ENCODE results near the gene TMEM186. TPM values are rescaled to one million over a fixed set of nuclear protein-coding genes. Genes with fewer than 3 reads are reported as not detected.

The TMEM186 gene
- total RNA-seq, 4 donors from 2014 or later = 1.8 to 10.3 (median 9.7) TPM; not detected in 1

DNA sequence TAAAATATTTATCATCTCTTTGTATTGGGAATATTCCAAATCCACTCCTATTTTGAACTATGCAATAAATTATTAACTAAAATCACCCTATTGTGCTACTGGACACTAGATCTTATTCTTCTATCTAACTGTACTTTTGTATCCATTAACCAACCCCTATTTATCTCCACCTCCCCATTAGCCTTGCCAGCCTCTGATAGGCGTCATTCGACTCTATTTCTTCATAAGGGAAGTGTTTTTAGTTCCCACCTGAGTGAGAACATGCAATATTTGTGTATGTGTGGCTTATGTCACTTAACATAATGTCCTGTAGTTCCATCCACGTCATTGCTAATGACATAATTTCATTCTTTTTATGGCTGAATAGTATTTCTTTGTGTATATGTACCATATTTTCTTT is 23.9 kb downstream of the TMEM186 start:
- no peak for TF ChIP-seq POLR2AphosphoS5 (IDR thresholded peaks at IDR 0.05)
- no peak for TF ChIP-seq POLR2A (IDR thresholded peaks at IDR 0.05)
- TF ChIP-seq, protein P1, sequence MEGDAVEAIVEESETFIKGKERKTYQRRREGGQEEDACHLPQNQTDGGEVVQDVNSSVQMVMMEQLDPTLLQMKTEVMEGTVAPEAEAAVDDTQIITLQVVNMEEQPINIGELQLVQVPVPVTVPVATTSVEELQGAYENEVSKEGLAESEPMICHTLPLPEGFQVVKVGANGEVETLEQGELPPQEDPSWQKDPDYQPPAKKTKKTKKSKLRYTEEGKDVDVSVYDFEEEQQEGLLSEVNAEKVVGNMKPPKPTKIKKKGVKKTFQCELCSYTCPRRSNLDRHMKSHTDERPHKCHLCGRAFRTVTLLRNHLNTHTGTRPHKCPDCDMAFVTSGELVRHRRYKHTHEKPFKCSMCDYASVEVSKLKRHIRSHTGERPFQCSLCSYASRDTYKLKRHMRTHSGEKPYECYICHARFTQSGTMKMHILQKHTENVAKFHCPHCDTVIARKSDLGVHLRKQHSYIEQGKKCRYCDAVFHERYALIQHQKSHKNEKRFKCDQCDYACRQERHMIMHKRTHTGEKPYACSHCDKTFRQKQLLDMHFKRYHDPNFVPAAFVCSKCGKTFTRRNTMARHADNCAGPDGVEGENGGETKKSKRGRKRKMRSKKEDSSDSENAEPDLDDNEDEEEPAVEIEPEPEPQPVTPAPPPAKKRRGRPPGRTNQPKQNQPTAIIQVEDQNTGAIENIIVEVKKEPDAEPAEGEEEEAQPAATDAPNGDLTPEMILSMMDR (IDR thresholded peaks at IDR 0.05) = no peak
- TF ChIP-seq EP300 (IDR thresholded peaks at IDR 0.05; ENCODE audit: low read depth) = no peak
- no peaks in the 10 kb centered on the region for H3K4me1 ChIP-seq
- DNase-seq = no peak
- H3K9me3 ChIP-seq = no peaks in the 10 kb centered on the region
- WGBS, 2 donors (ENCODE audit: low coverage in 1 of 2) = 68 to 69% methylated on average over 3 of the region's 3 CpGs
- H3K27ac ChIP-seq = no peak overlapping the region
- H3K4me3 ChIP-seq = no peak overlapping the region
- in situ Hi-C loops (cut with MboI; ENCODE audit: low pct_ligation_motif_present in 1 of 4, low pct_unique_long_range_greater_than_20kb in 1 of 4, low sequenced_read_pairs in 3 of 4) = no loop called here
- intact Hi-C loops (cut with DNase I; ENCODE audit: low total_unique reads) = no loop called here
- no peaks in the 10 kb centered on the region for H3K36me3 ChIP-seq
- H3K27me3 ChIP-seq = no peaks in the 10 kb centered on the region

DNA sequence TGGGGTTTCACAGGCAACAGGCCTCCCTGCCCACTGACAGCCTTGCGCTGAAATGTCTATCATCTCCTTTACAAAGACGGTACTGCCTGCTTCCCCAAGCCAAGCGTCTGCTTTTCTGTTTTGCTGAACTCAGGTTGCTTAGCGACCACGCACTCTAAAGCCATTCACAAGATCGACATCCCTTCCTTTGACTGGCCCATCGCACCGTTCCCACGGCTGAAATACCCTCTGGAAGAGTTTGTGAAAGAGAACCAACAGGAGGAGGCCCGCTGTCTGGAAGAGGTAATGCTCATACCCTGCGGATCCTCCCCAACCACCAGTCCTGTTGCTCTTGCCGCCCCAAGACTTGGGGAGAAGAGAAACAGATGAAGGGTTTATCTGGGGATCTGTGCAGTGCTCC is 28.7 kb downstream of the TMEM186 start:
- H3K4me1 ChIP-seq = no peaks in the 10 kb centered on the region
- no peaks in the 10 kb centered on the region for H3K9me3 ChIP-seq
- H3K4me3 ChIP-seq = no peak overlapping the region
- in situ Hi-C loops (cut with MboI; ENCODE audit: low pct_ligation_motif_present in 1 of 4, low pct_unique_long_range_greater_than_20kb in 1 of 4, low sequenced_read_pairs in 3 of 4) (no loop called here), intact Hi-C loops (cut with DNase I; ENCODE audit: low total_unique reads) (no loop called here)
- no peak overlapping the region for H3K27ac ChIP-seq
- H3K36me3 ChIP-seq = no peaks in the 10 kb centered on the region
- WGBS, 2 donors (ENCODE audit: low coverage in 1 of 2) = 86 to 88% methylated on average over 5 to 12 of the region's 12 CpGs
- DNase-seq = no peak
- H3K27me3 ChIP-seq = no peaks in the 10 kb centered on the region
- TF ChIP-seq POLR2AphosphoS5 (IDR thresholded peaks at IDR 0.05) (no peak), EP300 (IDR thresholded peaks at IDR 0.05; ENCODE audit: low read depth) (no peak), POLR2A (IDR thresholded peaks at IDR 0.05) (no peak)
- TF ChIP-seq, protein P1 (IDR thresholded peaks at IDR 0.05) = no peak

DNA sequence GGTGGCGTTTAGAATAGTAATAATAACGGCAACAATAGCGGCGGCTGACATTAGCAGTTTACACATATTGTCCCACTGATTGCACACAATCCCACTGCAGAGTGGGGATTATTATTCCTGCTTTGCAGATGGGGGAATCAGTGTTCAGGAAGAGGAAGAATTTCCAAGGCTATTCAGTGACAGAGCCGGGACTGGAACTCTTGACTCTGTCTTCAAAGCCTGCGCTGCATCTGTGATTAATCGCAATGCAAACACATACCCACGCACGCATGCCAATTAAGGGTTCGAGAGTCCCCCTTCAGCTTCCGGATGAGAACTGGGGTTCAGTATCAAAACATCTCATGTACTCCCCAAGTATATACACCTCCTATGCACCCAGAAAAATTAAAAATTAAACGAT is 29.2 kb downstream of the TMEM186 start:
- no peak overlapping the region for H3K27ac ChIP-seq
- TF ChIP-seq POLR2AphosphoS5 (IDR thresholded peaks at IDR 0.05) = no peak
- TF ChIP-seq EP300 (IDR thresholded peaks at IDR 0.05; ENCODE audit: low read depth) = no peak
- TF ChIP-seq POLR2A (IDR thresholded peaks at IDR 0.05) = no peak
- TF ChIP-seq, protein P1 (IDR thresholded peaks at IDR 0.05) = no peak
- in situ Hi-C loops (cut with MboI; ENCODE audit: low pct_ligation_motif_present in 1 of 4, low pct_unique_long_range_greater_than_20kb in 1 of 4, low sequenced_read_pairs in 3 of 4) (no loop called here), intact Hi-C loops (cut with DNase I; ENCODE audit: low total_unique reads) (no loop called here)
- no peaks in the 10 kb centered on the region for H3K36me3 ChIP-seq
- no peaks in the 10 kb centered on the region for H3K27me3 ChIP-seq
- no peak for DNase-seq
- H3K9me3 ChIP-seq = no peaks in the 10 kb centered on the region
- no peaks in the 10 kb centered on the region for H3K4me1 ChIP-seq
- H3K4me3 ChIP-seq = no peak overlapping the region
- WGBS, 2 donors (ENCODE audit: low coverage in 1 of 2) = 92 to 100% methylated on average over 1 to 12 of the region's 12 CpGs

DNA sequence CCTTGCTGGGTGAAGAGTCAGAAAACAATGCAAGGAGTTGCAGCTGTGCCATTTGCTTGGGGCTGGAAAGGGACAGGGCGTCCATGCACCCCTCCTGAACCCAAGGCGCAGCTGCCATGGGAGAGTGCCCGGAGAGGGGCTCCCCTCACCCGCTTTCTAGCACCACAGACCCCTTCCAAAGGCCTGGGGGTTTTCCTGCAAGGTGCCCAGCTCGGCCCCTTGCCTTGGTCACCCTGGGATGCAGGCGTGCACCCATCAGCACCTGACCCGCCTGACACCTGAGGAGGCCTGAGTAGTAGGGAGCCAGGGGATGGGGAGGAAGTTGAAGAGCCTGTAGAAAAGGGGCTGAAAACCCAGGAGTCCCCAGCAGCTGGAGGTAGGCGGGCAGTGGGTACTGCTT is 30.3 kb downstream of the TMEM186 start:
- no peaks in the 10 kb centered on the region for H3K9me3 ChIP-seq
- intact Hi-C loops (cut with DNase I; ENCODE audit: low total_unique reads) = no loop called here
- 92 to 100% methylated on average over 4 to 8 of the region's 8 CpGs for WGBS, 2 donors (ENCODE audit: low coverage in 1 of 2)
- no peaks in the 10 kb centered on the region for H3K36me3 ChIP-seq
- no peak overlapping the region for H3K4me3 ChIP-seq
- no peaks in the 10 kb centered on the region for H3K4me1 ChIP-seq
- no peaks in the 10 kb centered on the region for H3K27me3 ChIP-seq
- TF ChIP-seq POLR2AphosphoS5 (IDR thresholded peaks at IDR 0.05) (no peak), EP300 (IDR thresholded peaks at IDR 0.05; ENCODE audit: low read depth) (no peak), POLR2A (IDR thresholded peaks at IDR 0.05) (no peak)
- TF ChIP-seq, protein P1 (IDR thresholded peaks at IDR 0.05) = no peak
- no peak for DNase-seq
- in situ Hi-C loops (cut with MboI; ENCODE audit: low pct_ligation_motif_present in 1 of 4, low pct_unique_long_range_greater_than_20kb in 1 of 4, low sequenced_read_pairs in 3 of 4) = no loop called here
- no peak overlapping the region for H3K27ac ChIP-seq

Measured in transverse colon (tissue), 4 donors.